HEK293 (cell line): Measurements from ENCODE around the gene LSM3.

Experiments used
- BCL11B ChIP-seq: fragments of 450-650 bp; formaldehyde crosslinking; IDR thresholded peaks from 2 replicates; pipeline ENCODE4 v1.5.1; 2016; ENCODE audit warnings: low read depth, missing biosample characterization, missing genetic modification characterization
- FEZF1 ChIP-seq: fragments of 450-650 bp; formaldehyde crosslinking; IDR thresholded peaks from 2 replicates; pipeline ENCODE4 v1.5.1; 2016; ENCODE audit warnings: missing biosample characterization, missing genetic modification characterization
- HOXA7 ChIP-seq: sonication (generic); formaldehyde crosslinking; IDR thresholded peaks from 2 replicates; pipeline ENCODE4 v1.8.1; 2022; ENCODE audit warnings: missing genetic modification reagents, borderline replicate concordance
- MYNN ChIP-seq: fragments of 450-650 bp; formaldehyde crosslinking; IDR thresholded peaks from 2 replicates; pipeline ENCODE4 v1.5.1; 2016; ENCODE audit warnings: missing biosample characterization, missing genetic modification characterization, borderline replicate concordance
- PATZ1 ChIP-seq: fragments of 450-650 bp; formaldehyde crosslinking; IDR thresholded peaks from 2 replicates; pipeline ENCODE4 v1.5.1; 2016; ENCODE audit warnings: missing biosample characterization, missing genetic modification characterization
- PRDM4 ChIP-seq: fragments of 450-650 bp; formaldehyde crosslinking; IDR thresholded peaks from 2 replicates; pipeline ENCODE4 v1.5.1; 2017; ENCODE audit warnings: missing biosample characterization, missing genetic modification characterization
- RBAK ChIP-seq: fragments of 450-650 bp; formaldehyde crosslinking; IDR thresholded peaks from 2 replicates; pipeline ENCODE4 v1.5.1; 2016; ENCODE audit warnings: missing biosample characterization, missing genetic modification characterization
- ZBTB11 ChIP-seq: fragments of 450-650 bp; formaldehyde crosslinking; conservative IDR thresholded peaks from 2 replicates; pipeline ENCODE4 v1.5.1; 2016; ENCODE audit warnings: low read depth, missing biosample characterization, missing genetic modification characterization
- ZBTB17 ChIP-seq: fragments of 450-650 bp; formaldehyde crosslinking; IDR thresholded peaks from 2 replicates; pipeline ENCODE4 v1.5.1; 2016; ENCODE audit warnings: missing biosample characterization, missing genetic modification characterization
- ZBTB26 ChIP-seq: fragments of 450-650 bp; formaldehyde crosslinking; optimal IDR thresholded peaks from 2 replicates; pipeline ENCODE3; 2016; ENCODE audit warnings: missing biosample characterization, mild to moderate bottlenecking, missing genetic modification characterization
- ZFP37 ChIP-seq: fragments of 450-650 bp; formaldehyde crosslinking; IDR thresholded peaks from 2 replicates; pipeline ENCODE4 v1.5.1; 2016; ENCODE audit warnings: missing biosample characterization, missing genetic modification characterization
- ZIC2 ChIP-seq: fragments of 450-650 bp; formaldehyde crosslinking; IDR thresholded peaks from 2 replicates; pipeline ENCODE4 v1.5.1; 2016; ENCODE audit warnings: missing biosample characterization, missing genetic modification characterization
- ZNF133 ChIP-seq: fragments of 450-650 bp; formaldehyde crosslinking; IDR thresholded peaks from 2 replicates; pipeline ENCODE4 v1.5.1; 2016; ENCODE audit warnings: missing biosample characterization, missing genetic modification characterization
- ZNF169 ChIP-seq: fragments of 450-650 bp; formaldehyde crosslinking; IDR thresholded peaks from 2 replicates; pipeline ENCODE4 v1.5.1; 2016; ENCODE audit warnings: missing biosample characterization, missing genetic modification characterization
- ZNF2 ChIP-seq: fragments of 450-650 bp; formaldehyde crosslinking; IDR thresholded peaks from 2 replicates; pipeline ENCODE4 v1.5.1; 2016; ENCODE audit warnings: missing biosample characterization, missing genetic modification characterization
- ZNF266 ChIP-seq: fragments of 450-650 bp; formaldehyde crosslinking; IDR thresholded peaks from 2 replicates; pipeline ENCODE4 v1.5.1; 2016; ENCODE audit warnings: missing biosample characterization, missing genetic modification characterization, low read depth
- ZNF292 ChIP-seq: fragments of 450-650 bp; formaldehyde crosslinking; IDR thresholded peaks from 2 replicates; pipeline ENCODE4 v1.5.1; 2016; ENCODE audit warnings: low read depth, missing biosample characterization, missing genetic modification characterization, borderline replicate concordance
- ZNF354C ChIP-seq: fragments of 450-650 bp; formaldehyde crosslinking; IDR thresholded peaks from 2 replicates; pipeline ENCODE4 v1.5.1; 2016; ENCODE audit warnings: missing biosample characterization, missing genetic modification characterization, low read depth, borderline replicate concordance
- ZNF488 ChIP-seq: fragments of 450-650 bp; formaldehyde crosslinking; IDR thresholded peaks from 2 replicates; pipeline ENCODE4 v1.5.1; 2016; ENCODE audit warnings: missing biosample characterization, missing genetic modification characterization
- ZNF558 ChIP-seq: fragments of 450-650 bp; formaldehyde crosslinking; IDR thresholded peaks from 2 replicates; pipeline ENCODE4 v1.5.1; 2016; ENCODE audit warnings: missing biosample characterization, missing genetic modification characterization
- ZNF580 ChIP-seq: fragments of 450-650 bp; formaldehyde crosslinking; IDR thresholded peaks from 2 replicates; pipeline ENCODE4 v1.5.1; 2016; ENCODE audit warnings: missing biosample characterization, missing genetic modification characterization
- ZNF670 ChIP-seq: fragments of 450-650 bp; formaldehyde crosslinking; IDR thresholded peaks from 2 replicates; pipeline ENCODE4 v1.5.1; 2016; ENCODE audit warnings: missing biosample characterization, missing genetic modification characterization, low read depth
- ZNF776 ChIP-seq: fragments of 450-650 bp; formaldehyde crosslinking; IDR thresholded peaks from 2 replicates; pipeline ENCODE4 v1.5.0; 2017; ENCODE audit warnings: missing biosample characterization, missing genetic modification characterization, borderline replicate concordance

Gene LSM3

GRCh38 chr3:14178247-14179113, at the start of gene LSM3, which contains the start of gene XPC (continued):
- TF ChIP-seq PRDM4 (tag by site-specific recombination) (no peak; the same call in 1 of the 2 replicates), HOXA7 (no peak), ZNF354C (no peak), ZNF580 (peak; percentile 98), BCL11B (no peak), ZNF266 (tag by site-specific recombination) (no peak), ZBTB26 (tag by site-specific recombination) (peak; percentile 99), ZNF776 (no peak), ZBTB17 (tag by site-specific recombination) (0 out of 2 replicates have a peak, but pooled peaks have one; percentile 36), ZNF2 (tag by site-specific recombination) (peak; percentile 76), FEZF1 (peak; percentile 33; the same call in 1 of the 2 replicates), ZNF292 (tag by site-specific recombination) (no peak), ZBTB11 (tag by site-specific recombination) (peak; percentile 95), ZNF488 (tag by site-specific recombination) (no peak), ZIC2 (tag by site-specific recombination) (peak; percentile 85), ZNF558 (tag by site-specific recombination) (peak; percentile 53; the same call in 1 of the 2 replicates), ZFP37 (tag by site-specific recombination) (peak; percentile 73; the same call in 1 of the 2 replicates), MYNN (tag by site-specific recombination) (no peak), ZNF133 (tag by site-specific recombination) (no peak), PATZ1 (peak; percentile 71), ZNF670 (tag by site-specific recombination) (no peak), ZNF169 (tag by site-specific recombination) (no peak), RBAK (no peak)
